Skeletal muscle satellite cell (primary cell): ENCODE measurements around the gene SEMA6A.

Experiments
- H3K27me3 ChIP-seq: 2 replicates; pipeline ENCODE4 v1.7.0; 2013; ENCODE audit warnings: low read length; ENCODE audit not compliant: control insufficient read depth, insufficient read depth
- H3K36me3 ChIP-seq: 2 replicates; pipeline ENCODE4 v1.7.0; 2013; ENCODE audit warnings: mild to moderate bottlenecking, control low read depth, low read length; ENCODE audit not compliant: insufficient read depth
- H3K4me1 ChIP-seq: 2 replicates; pipeline ENCODE4 v1.7.0; 2013; ENCODE audit warnings: low read length; ENCODE audit not compliant: control insufficient read depth, insufficient read depth
- H3K4me2 ChIP-seq: 2 replicates; pipeline ENCODE4 v1.7.0; 2013; ENCODE audit warnings: mild to moderate bottlenecking, low read length
- H3K4me3 ChIP-seq: 2 replicates; pipeline ENCODE4 v1.7.0; 2013; ENCODE audit warnings: low read length
- H3K9ac ChIP-seq: 2 replicates; pipeline ENCODE4 v1.7.0; 2013; ENCODE audit warnings: mild to moderate bottlenecking, low read depth, low read length, moderate library complexity
- H3K9me3 ChIP-seq: replicated peaks from 2 replicates; pipeline ENCODE4 v1.7.0; 2013; ENCODE audit warnings: mild to moderate bottlenecking, control low read depth, low read length

Gene SEMA6A

DNA sequence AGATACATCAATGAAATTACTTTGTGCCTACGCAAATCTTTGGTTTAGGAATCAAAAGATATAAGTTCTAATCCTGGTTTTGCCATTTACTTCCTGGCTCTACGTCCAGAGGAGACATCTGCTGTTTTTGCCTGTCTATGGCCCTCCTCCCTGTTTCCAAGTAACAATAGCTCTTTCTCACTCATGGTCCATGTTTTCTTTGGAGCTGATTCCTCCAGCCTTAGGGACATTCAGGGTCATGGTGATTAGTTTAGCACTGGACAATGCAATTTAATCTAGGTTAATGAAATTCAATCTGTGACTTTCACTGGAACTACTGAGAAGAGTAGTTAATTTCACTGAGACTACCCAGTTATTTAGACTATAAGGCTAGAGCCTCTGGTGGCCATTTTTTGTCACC, 170.6 kb downstream of the SEMA6A start:
- Histone ChIP-seq H3K9me3 (no peaks in the 10 kb centered on the region), H3K4me2 (no peak overlapping the region), H3K4me3 (no peak overlapping the region), H3K27me3 (no peaks in the 10 kb centered on the region), H3K4me1 (no peaks in the 10 kb centered on the region), H3K36me3 (no peaks in the 10 kb centered on the region), H3K9ac (no peak overlapping the region)

DNA sequence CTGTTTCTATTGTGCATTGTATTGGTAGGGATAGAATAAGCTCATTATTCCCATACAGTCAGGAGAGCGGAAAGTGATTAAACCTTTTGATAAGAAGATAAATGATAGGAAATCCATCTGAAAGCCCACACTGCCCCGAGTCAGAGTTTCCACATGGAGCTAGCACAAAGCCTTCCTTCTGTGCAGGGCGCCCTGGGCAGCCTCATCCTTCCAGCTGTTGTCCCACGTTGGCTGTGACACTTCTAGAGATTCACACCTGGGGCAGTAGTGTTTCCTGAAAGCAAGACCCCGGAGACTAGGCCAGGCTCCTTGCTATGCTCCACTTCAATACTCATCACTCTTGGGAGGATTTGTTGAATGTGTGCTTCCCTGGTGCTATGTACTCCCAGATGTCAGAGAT, 172.4 kb downstream of the SEMA6A start:
- Histone ChIP-seq H3K4me2 (no peak overlapping the region), H3K36me3 (no peaks in the 10 kb centered on the region), H3K9me3 (no peaks in the 10 kb centered on the region), H3K4me1 (no peaks in the 10 kb centered on the region), H3K9ac (no peak overlapping the region), H3K27me3 (no peaks in the 10 kb centered on the region), H3K4me3 (no peak overlapping the region)

DNA sequence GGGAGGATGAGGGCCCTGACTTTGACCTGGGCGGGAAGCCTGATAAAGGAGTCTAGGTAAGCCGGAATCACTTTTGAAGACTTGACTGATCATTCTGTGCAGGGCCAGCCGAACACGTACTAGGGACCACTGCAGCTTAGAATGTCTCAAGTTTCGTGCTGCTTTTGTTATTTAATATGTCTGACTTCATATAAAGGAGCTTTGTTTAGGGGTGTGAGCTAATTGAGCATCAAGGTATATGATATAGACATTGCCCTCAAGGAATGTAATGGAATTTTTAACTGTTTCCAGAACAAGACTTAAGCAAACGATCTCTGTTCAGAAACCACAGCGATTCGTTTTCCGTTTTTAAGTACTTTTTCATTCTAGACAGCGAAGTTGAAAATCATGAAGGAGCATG, 173.0 kb downstream of the SEMA6A start:
- H3K9me3 ChIP-seq, result no peaks in the 10 kb centered on the region
- H3K4me1 ChIP-seq, result no peaks in the 10 kb centered on the region
- no peaks in the 10 kb centered on the region for H3K27me3 ChIP-seq
- H3K4me3 ChIP-seq, result no peak overlapping the region
- no peaks in the 10 kb centered on the region for H3K36me3 ChIP-seq
- no peak overlapping the region for H3K9ac ChIP-seq
- H3K4me2 ChIP-seq, result no peak overlapping the region

DNA sequence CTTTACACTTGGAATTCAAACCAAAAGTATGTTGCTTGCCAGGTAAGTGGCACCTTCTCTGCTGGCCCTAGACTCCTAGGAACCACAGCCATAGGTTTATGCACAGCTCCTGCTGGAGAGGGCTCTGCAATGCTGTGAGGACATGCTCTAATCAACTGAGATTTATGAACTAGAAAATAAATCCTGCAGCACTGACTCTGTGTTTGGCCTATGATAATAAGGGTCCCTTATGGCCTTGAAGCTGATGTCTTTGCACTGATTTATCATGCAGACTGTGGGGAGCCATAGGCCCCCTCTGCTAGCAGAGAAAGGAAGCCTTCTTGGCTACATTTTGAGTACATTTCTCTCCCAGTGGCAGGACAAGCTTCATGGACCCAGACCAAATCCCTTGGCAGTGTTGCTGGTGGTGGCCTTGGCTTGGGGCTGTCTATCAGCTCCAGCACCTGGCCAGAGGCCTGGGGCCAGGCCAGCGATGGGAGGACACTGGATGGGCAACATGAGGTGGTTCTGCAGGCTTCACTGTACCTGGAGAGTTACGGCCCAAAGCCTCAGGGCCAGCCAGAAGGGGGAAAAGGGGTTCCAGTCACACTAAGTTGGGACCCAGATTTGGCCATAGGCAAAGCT, 178.0 kb downstream of the SEMA6A start:
- H3K4me3 ChIP-seq, result no peak overlapping the region
- H3K4me1 ChIP-seq, result no peaks in the 10 kb centered on the region
- no peaks in the 10 kb centered on the region for H3K27me3 ChIP-seq
- H3K9ac ChIP-seq, result no peak overlapping the region
- H3K9me3 ChIP-seq, result no peaks in the 10 kb centered on the region
- H3K4me2 ChIP-seq, result no peak overlapping the region
- no peaks in the 10 kb centered on the region for H3K36me3 ChIP-seq

DNA sequence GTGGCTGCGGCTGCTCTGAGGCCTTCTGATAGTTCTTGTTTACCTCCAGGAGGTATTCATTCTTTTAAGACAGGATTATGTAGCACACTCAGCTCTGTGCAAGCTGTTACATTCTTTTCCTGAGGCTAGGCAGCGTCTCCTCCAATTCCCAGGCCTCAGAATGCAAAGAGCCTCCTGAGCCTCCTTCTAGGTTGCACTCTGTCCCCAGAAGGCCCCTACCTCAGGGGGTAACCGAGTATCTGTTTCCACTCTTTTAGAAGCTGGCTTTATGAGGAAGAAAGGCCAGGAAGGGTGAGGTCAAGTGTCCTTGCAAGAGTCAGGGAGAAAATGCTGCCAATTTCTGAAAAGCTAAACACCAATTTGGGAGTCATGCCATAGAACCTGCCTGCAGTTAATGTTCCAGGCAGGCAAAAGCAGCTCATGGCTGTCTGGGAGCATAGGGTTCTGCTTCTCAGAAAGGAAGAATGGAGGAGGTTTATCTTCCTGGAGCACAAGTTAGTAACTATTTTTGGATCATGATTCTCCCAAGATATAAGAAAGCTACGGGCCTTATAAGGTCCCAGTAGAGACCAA, 178.9 kb downstream of the SEMA6A start:
- Histone ChIP-seq H3K36me3 (no peaks in the 10 kb centered on the region), H3K9ac (no peak overlapping the region), H3K4me2 (no peak overlapping the region), H3K4me3 (no peak overlapping the region), H3K9me3 (no peaks in the 10 kb centered on the region), H3K4me1 (no peaks in the 10 kb centered on the region), H3K27me3 (no peaks in the 10 kb centered on the region)

DNA sequence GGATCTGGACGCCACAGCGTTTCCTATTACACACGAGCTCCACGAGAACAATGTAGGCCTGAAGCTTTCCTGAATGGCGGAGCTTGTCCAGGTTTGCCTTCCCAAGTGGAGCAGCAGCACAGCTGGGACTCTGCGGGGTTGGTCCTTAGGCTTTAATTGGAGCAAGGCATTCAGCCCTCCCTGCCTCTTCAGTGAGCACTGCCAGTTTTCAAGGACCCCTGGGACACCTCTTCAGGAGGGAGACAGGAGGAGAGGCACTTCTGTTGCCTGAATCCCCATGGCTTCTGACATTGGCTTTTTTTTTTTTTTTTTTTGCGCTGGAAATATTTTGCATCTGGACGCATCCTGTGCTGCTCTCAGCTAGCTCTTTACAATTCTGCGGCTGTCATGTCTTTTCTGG, 179.4 kb downstream of the SEMA6A start:
- no peaks in the 10 kb centered on the region for H3K4me1 ChIP-seq
- H3K9ac ChIP-seq, result no peak overlapping the region
- H3K36me3 ChIP-seq, result no peaks in the 10 kb centered on the region
- H3K4me3 ChIP-seq, result no peak overlapping the region
- H3K9me3 ChIP-seq, result no peaks in the 10 kb centered on the region
- H3K4me2 ChIP-seq, result no peak overlapping the region
- H3K27me3 ChIP-seq, result no peaks in the 10 kb centered on the region

DNA sequence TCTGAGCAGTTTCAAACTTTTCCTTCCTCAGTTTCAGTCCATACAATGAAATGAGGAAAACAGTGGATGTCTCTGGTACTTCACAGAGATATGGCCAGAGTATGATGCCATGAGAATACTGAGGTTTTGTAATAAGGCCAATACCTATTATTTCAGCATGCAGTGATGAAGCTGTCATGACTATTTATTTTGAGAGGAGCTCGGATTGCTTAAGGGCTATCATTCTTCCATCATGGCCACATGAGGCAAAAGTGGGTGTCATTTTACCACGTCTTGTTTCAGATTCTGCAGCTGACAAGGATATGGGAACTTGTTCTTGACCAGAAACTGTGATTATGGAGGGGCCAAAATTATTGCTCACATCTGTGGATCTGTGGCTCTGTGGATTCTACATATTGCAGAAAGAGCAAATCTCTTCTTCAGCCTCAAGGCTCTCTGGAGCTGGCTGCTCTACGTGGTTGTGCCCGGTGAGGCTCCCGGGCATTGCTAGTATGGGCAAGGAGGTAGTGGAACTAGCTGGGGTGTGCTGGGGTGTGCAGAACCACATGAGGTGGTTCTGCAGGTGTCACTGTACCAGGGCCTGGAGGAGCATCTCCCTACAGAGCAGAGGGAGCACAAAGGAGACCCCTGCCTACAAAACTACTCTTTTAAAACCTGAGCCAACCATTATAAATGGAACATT, 180.3 kb downstream of the SEMA6A start:
- Histone ChIP-seq H3K27me3 (no peaks in the 10 kb centered on the region), H3K36me3 (no peaks in the 10 kb centered on the region), H3K4me1 (no peaks in the 10 kb centered on the region), H3K9ac (no peak overlapping the region), H3K9me3 (no peaks in the 10 kb centered on the region), H3K4me3 (no peak overlapping the region), H3K4me2 (no peak overlapping the region)
